HG03064 (cell line): ENCODE measurements around the gene NADK2.
A peak's percentile ranks its signal among the peaks of the same experiment; 100 is the strongest.
"Not testable (repeated sequence)": the region's sequence is repeated elsewhere in the genome, so short reads cannot be mapped to it uniquely, and the experiment has no call there.

Experiments
- ATAC-seq: cut with Tn5 transposase; IDR thresholded peaks from one replicate; pipeline ENCODE4 v1.9.1; 2021; ENCODE audit warnings: low read depth; ENCODE audit not compliant: unreplicated experiment

The NADK2 gene

DNA sequence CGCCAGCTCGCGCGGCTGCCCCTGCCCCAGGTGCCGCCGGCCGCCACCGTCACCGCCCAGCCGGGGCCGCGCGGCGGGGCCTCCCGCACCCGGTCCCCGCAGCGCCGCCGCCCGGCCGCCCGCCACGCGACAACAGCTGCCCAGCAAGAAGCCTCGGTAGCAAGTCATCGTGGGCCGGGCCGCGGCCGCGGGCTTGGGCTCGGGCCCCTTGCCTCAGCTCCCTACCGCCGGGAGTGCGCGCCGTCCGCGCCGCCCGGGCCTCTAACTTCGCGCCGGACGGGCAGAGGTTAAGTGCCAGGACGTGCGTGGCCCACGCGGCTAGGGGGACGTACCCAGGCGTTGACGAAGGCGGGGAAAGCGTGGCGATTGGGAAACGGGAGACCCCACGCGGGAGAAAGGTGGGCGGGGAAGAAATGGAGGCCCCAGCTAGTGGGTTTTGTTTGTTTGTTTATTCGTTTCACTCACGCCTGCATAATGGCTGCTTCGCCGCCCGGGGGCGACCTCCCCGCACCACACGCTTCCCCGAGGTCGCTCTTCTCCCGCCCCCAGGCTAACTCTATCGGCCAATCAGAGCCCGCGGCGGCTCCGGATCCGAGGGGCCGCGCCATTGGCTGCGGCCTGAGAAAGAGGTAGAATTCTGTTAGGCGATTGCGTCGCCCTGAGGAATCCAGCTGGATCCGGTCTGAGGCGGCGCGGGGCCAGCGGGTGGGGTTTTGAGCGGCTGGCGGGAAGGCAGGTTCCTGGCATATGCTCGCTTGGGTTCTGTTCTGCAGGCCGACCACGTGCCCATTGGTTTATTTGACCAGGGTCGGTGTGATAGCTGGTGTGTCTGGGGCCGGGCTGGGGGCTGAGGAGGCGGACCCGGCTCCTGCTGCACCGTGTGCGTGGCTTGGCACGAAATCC, at the start of gene NADK2:
NADK2 (minus strand) TSS at position 295 of the 903 bp plus-strand sequence; CDS start at position 168, 127 bp downstream.
- peak; percentile 87 for ATAC-seq

GRCh38 chr5:36285837-36286615, 44.3 kb upstream of the NADK2 start:
- ATAC-seq, result no peak

- not testable (repeated sequence) for ATAC-seq
These were observed 42.0 kb upstream of the NADK2 start for GRCh38 chr5:36283775-36284174.

GRCh38 chr5:36281626-36282025, 39.9 kb upstream of the NADK2 start:
- ATAC-seq, result no peak

- no peak for ATAC-seq
These were observed 37.5 kb upstream of the NADK2 start for GRCh38 chr5:36279054-36279698.

DNA sequence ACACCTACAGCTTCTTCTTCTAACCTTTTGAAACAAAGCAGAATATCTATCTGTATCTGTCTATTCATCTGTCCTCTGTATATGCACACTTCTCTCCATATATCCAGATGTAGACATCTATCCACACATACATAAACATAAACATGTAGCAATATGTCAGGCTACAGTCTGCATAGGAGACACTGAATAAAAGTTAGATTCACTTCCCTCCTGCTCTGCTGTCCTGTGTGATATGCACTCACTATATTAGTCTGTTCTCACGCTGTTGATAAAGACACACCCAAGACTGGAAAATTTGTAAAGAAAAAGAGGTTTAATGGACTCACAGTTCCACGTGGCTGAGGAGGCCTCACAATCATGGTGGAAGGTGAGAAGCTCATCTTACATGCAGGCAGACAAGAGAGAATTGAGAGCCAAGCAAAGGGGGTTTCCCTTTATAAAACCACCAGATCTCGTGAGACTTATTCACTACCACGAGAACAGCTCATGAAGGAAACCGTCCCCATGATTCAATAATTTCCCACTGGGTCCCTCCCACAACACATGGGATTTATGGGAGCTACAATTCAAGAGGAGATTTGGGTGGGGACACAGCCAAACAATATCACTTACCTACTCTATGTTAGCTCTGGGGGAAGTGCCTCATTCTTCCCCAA, 35.9 kb upstream of the NADK2 start:
- no peak for ATAC-seq

DNA sequence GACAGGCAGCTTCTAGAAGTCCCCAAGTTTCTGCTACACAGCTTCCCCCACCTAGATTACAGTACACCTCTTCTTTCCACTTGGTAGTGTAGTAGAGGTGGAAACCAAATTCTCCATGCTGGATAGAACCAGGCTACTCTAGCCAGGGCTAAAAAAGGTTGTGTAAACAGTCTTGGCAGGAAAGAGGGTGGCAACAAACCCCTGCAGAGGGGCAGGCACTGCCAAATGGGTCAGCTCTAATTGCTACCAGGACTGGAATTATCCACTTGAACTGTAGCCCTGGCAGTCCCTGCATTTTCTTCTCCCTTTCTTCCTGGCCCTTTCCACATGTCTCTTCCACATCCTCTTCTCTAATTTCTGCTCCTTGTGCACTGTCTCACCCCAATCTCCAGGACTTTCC, 35.1 kb upstream of the NADK2 start:
- ATAC-seq, result no peak

- no peak for ATAC-seq
These were observed 32.2 kb upstream of the NADK2 start for GRCh38 chr5:36273809-36274526.

GRCh38 chr5:36272136-36272690, 30.5 kb upstream of the NADK2 start:
- no peak for ATAC-seq

- no peak for ATAC-seq
These were observed 29.3 kb upstream of the NADK2 start for GRCh38 chr5:36270876-36271575.

DNA sequence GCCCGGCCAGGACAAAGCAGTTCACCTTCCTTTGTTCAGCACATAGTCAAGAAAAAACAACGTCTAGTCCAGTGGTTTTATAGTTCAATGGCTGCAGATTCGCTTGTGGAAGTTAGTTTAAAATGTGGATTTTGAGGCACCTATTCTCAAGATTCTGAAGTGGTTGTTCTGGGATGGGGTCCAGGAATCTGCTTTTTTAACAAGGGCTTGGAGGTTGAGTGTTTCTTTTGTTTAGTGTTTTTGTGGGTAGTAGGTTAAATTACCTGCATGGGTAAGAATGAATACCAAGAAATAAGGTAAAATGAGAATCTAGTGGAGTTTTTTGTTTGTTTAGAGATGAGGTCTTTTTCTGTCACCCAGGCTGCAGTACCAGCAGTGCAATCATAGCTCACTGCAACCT, 28.4 kb upstream of the NADK2 start:
- no peak for ATAC-seq

GRCh38 chr5:36269478-36269877, 27.8 kb upstream of the NADK2 start:
- no peak for ATAC-seq

DNA sequence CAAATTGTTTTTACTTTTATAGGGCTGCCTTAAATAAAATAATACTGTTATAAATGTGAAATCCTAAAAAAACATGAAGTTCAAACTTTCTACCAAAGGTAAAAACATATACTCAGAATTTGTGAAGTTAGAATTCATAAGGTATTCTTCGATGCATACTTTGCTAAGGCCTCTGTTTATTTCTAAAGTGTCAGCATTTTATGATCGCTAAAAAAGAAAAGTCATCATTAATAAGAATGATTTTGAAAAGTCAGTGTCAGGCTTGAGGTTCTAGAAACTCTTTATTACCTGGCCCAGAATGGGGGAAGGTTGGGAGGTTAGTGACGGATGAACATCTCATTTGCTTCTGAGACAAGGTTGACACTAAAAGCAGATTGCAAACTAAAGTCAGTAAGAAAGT, 26.2 kb upstream of the NADK2 start:
- no peak for ATAC-seq

DNA sequence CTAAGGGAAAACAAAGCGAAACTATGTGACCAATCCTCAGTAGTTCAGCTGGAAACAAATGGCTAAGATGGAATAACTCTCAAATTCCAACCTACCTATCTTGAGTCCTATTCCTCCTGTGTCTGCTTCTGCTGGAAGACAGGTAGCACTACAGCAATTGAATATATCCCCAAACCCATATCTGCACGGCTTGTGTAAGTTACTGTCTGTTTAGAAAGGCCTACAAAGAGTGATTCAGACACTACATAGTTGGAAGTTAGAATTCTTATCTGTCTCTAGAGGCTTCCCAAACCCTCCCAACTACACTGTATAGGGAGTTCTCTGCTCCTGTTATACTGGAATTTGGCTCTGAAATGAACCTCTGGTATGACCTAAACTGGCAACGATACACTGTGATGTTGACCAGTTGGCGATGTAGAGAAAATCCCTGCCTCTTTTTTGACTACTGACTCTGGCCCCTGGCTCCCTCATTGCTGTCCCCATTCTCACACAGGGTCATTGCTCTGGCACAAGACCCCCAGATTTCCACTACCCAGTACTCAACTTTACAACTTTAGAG, 22.6 kb upstream of the NADK2 start:
- no peak for ATAC-seq

GRCh38 chr5:36261186-36261585, 19.5 kb upstream of the NADK2 start:
- ATAC-seq, result no peak

GRCh38 chr5:36253575-36253974, 11.8 kb upstream of the NADK2 start:
- no peak for ATAC-seq

GRCh38 chr5:36252722-36253365, 11.1 kb upstream of the NADK2 start:
- no peak for ATAC-seq

- no peak for ATAC-seq
These were observed 9.5 kb upstream of the NADK2 start for GRCh38 chr5:36251218-36251617.
